Mammary epithelial cell (primary cell): ENCODE data around the gene ATP8B4.

Experiments
- CTCF ChIP-seq, 2 donors: IDR thresholded peaks in 1 of 2; conservative IDR thresholded peaks in 1 of 2; 2 replicates each; pipeline ENCODE4 v1.5.1; 2011 to 2012; ENCODE audit warnings: inconsistent platforms in 2 of 2, low read length in 2 of 2, mild to moderate bottlenecking in 2 of 2, control low read depth in 1 of 2, low read depth in 1 of 2; ENCODE audit not compliant: insufficient read depth in 1 of 2; ENCODE audit errors: extremely low read depth in 1 of 2
- EZH2 ChIP-seq: IDR thresholded peaks from 2 replicates; pipeline ENCODE4 v1.6.1; 2012; ENCODE audit warnings: low read length, inconsistent platforms, borderline replicate concordance

GRCh38 chr15:49987896-49988295 is 131.1 kb downstream of the ATP8B4 start:
- TF ChIP-seq CTCF (conservative IDR thresholded peaks at IDR 0.05 in 1 of 2, IDR thresholded peaks at IDR 0.05 in 1 of 2; ENCODE audit: extremely low read depth in 1 of 2, insufficient read depth in 1 of 2, low read depth in 1 of 2, low read length in 2 of 2), result no peak
- TF ChIP-seq EZH2, result no peak
